GM18909 (cell line): ENCODE measurements around the gene SOAT2.
"Not testable (repeated sequence)": the region's sequence is repeated elsewhere in the genome, so short reads cannot be mapped to it uniquely, and the experiment has no call there.

Experiments
- ATAC-seq: cut with Tn5 transposase; IDR thresholded peaks from one replicate; pipeline ENCODE4 v1.9.1; 2021; ENCODE audit warnings: mild to moderate bottlenecking; ENCODE audit not compliant: unreplicated experiment, poor library complexity

SOAT2 gene

DNA sequence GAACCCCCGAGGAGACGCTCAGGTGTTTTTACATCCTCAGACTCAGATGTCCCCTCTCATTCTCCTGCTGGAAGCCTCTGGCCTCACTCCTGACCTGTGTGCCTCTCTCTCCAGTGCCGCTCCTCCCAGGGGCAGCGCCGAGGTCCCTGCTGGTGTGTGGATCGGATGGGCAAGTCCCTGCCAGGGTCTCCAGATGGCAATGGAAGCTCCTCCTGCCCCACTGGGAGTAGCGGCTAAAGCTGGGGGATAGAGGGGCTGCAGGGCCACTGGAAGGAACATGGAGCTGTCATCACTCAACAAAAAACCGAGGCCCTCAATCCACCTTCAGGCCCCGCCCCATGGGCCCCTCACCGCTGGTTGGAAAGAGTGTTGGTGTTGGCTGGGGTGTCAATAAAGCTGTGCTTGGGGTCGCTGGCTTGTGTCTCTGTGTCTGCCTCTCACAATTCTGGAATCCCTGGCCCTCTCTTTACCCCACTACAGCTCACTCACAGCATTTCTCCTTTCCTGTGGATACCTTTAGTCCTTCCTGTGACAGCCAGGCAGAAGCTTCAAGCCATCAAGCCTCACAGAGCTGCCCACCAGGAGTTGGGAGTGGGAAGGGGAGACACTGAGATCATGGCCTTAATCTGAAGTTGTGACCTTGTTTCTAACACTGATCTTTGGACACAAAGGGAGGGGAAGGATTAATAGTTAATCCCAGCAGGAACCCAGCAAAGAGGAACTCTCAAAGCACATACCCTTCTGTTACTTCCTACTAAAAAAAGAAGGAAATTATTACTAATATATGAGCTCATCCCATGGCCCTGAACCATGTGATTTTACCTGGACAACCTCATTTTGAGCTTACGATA, 1.1 kb upstream of the SOAT2 start:
- ATAC-seq = no peak

DNA sequence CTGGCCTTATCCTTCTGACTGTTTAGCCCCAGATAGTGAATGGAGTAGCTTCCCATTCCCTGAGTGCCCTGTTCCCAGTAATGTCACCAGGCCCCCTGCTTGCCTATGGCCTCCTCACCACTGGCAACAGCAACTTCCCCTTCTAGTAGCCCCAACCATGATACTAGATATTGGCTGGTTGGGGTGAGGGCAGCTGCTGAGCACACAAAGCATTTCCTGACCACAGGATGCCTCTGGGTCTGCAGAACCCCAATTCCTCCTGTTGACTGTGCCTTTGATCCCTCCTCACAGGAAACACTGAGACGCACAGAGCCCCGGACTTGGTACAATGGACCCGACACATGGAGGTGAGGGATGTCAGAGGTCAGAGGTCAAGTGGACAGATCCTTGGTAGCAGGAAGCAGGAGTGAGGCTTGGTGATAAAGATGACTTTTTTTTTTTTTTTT, 597 bp downstream of the SOAT2 start:
- ATAC-seq = no peak

DNA sequence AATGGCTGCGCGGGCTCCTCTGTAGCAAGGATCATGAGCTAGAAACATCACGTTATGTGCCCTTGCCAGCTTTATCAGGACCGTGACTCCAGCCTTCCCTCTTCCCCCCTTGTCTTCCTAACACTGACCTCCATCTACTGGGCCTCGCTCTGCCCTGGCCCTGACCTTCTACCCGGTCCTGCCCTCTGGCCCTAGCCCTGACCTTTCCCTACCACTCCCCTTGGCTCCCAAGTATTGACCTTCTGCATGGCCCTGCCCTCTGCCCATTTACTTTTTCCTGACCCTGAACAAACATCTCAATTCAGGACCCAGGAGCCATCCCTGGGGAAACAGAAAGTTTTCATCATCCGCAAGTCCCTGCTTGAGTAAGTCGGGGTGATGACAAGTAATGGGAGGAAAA, 2.0 kb downstream of the SOAT2 start:
- ATAC-seq = no peak

DNA sequence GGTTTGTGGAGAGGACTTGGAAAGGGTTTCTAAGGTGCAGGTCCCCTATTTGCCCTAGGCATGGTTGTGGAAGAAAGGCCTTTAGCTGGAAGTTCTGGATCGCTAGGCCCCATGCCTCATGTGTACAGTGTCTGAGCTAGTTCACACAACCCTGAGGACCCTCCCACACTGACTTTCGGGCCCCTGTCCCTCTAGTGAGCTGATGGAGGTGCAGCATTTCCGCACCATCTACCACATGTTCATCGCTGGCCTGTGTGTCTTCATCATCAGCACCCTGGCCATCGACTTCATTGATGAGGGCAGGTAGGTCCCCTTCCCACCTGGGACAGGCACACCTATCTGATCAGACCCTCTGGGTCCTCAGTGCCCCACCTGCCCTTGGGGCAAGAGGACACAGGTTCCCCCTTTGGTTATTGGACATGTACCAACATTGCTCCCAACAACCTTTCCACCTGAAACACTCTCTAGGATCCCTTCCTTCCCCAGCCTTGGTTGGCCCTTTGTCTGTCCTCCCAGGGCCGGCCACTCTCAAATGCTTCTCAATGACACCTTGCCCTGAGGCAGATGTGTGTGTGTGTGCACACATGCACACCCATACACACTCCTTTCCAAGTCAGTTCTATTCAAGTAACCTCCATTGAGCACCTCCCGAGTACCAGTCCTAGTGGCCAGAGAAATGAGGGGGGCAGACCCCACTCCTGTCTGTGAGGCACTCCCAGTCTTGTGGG, 2.6 kb downstream of the SOAT2 start:
- no peak for ATAC-seq

DNA sequence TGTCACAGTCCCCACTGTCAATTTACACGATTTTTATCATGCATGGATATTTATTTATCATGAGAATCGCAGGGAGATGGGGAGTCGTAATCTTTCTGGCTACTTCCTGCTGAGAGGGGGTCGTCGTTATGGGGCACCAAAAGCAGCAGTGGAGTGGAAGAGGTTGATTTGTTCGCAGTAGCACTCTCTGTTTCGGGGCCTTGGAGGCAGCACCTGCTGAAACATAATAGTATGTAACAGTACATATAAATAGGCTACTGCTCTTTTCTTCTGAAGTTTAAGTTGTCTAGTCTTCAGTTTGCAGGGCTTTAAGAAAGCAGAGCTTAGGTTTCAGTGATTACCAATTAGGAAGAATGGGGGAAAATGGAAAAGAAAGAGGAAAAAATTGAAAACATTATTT, 3.8 kb downstream of the SOAT2 start:
- no peak for ATAC-seq

DNA sequence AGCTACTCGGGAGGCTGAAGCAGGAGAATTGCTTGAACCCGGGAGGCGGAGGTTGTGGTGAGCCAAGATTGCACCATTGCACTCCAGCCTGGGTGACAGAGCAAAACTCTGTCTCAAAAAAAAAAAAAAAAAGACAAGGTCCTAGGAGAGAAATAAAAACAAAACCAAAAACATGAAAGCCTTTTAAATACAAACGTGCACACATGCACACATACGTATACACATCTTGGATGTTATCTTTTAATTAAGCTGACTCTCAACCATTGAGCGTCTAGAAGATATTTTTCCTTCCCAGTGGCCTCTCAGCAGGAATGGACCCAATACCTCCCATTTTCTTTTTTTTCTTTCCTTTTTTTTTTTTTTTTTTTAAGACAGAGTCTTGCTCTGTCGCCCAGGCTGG, 9.1 kb downstream of the SOAT2 start:
- not testable (repeated sequence) for ATAC-seq

DNA sequence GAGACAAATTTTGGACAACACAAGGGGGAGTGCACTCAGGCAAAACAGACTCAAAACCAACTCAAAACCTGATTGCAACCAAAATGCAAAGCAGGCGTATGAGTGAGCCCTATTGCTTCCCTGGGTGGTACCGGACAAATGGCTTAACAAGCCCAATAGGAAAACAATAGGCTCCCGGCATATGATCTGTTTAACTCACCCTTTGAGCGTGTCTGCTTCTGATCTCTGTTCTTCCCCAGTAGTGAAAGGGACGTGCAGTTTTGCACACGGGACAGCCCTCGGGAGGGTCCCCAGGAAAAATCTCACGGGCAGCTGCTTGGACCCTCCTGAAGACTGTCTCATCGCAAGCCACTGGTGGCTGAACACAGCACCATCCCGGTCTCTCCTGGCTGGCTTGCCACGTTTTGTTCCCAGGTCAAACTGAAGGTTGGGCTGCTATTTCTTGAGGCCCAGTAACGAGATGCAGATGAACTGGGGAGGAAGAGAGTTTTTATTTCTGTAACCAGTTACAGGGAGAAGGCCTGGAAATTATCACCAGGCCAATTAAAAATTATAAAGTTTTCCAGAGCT, 9.9 kb downstream of the SOAT2 start:
- no peak for ATAC-seq

DNA sequence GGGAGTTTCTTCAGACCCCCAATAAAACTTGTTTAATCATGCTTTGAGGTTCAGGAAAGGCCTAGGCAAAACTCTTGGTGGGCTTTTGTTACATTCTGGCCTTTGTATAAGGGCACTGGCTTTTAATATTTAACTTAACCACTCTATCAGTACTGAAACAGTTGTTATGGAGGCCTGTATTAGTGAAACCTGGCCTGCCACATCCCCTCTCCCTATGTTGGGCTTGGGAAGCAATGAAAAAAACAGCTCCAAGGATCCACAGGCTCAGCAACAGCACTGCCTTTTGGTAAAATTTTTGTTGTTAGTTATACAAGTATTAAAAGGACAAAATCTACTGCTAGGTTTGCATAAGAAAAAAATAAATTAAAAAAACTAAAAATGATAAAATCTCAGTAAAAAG, 10.7 kb downstream of the SOAT2 start:
- no peak for ATAC-seq

DNA sequence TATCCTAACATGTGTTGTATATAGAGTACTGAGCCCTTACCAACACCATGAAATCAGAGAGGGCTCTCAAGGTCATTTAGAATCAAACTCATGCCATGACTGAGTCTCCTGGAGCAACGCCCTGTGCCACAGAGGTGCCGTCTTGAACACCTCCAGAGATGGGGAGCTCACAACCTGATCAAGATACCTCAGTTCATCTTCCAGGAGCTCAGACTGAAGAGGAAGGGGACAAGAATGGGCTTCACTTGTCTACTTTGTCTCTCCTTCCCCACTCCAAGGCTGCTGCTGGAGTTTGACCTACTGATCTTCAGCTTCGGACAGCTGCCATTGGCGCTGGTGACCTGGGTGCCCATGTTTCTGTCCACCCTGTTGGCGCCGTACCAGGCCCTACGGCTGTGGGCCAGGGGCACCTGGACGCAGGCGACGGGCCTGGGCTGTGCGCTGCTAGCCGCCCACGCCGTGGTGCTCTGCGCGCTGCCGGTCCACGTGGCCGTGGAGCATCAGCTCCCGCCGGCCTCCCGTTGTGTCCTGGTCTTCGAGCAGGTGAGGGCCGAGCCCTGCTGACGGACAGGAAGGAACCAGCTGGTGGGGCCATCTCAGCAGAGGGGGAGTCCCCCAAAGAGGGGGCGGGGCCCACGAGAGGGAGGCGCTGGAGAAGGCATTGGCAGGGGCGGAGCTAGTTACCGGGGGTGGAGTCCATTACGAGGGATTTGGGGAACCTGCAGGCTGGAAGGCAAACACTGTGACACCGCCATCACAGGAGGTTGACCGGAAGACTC, 12.0 kb downstream of the SOAT2 start:
- ATAC-seq = no peak

DNA sequence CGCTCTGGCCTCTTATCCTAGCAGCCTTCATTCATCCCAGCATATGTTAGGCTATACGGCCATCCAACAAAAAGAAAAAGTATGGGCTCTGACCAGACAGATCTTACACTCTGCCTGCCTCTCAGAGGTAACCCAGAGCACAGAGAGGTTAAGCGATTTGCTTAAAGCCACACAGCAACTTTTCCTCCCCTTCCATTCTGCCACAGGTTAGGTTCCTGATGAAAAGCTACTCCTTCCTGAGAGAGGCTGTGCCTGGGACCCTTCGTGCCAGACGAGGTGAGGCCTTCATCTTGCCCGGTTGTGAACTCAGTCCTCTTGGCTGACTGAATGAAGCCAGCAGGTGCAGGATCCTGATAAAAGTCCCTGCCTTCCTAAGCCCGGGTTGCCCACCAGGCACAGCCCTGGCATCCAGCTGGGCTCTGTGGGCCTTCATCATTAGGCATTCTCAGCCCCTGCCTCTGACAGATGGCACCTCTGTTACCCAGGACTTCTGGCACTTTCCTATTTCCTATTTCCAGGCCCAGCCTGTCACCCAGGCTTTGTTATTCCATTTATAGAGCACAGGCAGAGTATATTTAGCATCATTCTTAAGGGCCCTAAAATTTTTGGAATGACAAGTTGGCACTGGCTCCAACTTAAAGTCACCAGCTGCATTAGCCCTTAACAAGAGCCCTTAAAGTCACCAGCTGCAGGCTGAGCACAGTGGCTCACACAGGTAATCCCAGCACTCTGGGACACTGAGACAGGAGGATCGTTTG, 12.8 kb downstream of the SOAT2 start:
- ATAC-seq = no peak

DNA sequence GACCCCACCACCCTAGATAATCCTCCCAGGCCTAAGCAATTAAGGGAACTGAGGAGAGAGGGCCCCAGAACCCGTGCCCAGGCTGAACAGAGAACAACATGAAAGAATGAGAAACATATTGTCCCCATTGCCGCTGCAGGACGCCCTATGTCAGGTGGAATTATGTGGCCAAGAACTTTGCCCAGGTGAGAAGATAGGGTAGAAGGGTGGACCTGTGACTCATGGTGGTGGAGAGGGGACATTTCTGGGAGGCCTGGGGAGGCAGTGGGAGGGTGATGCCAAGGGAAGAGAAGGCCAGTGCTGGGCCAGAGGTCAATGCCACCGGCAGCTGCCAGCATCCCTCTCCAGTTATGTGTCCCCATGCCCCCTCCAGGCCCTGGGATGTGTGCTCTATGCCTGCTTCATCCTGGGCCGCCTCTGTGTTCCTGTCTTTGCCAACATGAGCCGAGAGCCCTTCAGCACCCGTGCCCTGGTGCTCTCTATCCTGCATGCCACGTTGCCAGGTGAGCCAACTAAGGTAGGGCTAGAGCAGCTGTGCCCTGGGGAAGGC, 15.5 kb downstream of the SOAT2 start:
- no peak for ATAC-seq

DNA sequence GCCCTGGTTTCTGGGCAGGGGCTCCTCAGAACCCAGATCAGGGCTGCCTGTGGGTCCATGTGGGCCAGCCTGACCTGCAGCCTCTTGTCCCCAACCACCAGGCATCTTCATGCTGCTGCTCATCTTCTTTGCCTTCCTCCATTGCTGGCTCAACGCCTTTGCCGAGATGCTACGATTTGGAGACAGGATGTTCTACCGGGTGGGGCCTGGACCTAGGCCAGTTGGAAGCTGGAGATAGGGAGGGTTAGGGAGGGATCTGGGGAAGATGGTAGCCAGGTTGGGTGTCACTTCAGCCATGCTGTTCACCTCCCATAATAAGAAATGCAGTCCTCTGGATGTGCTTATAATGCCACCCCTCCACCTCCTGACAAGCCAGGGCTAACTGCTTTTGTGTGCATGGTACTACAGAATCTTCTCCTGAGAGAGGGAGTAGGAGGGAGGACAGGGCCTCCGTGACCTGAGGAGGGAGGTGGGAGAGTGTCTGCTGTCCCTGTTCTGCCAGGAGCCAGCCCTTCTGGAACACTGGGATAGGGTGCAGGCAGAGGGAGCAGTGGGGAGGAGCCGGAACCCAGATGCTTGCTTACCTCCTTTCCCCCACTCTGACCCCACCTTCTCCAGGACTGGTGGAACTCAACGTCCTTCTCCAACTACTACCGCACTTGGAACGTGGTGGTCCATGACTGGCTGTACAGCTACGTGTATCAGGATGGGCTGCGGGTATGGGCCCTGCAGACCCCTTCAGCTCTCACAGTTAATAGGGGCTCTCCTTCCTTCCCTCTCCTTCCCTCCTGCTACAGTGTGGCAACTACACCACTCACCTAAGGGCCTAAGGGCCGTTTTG, 17.6 kb downstream of the SOAT2 start:
- ATAC-seq = no peak

DNA sequence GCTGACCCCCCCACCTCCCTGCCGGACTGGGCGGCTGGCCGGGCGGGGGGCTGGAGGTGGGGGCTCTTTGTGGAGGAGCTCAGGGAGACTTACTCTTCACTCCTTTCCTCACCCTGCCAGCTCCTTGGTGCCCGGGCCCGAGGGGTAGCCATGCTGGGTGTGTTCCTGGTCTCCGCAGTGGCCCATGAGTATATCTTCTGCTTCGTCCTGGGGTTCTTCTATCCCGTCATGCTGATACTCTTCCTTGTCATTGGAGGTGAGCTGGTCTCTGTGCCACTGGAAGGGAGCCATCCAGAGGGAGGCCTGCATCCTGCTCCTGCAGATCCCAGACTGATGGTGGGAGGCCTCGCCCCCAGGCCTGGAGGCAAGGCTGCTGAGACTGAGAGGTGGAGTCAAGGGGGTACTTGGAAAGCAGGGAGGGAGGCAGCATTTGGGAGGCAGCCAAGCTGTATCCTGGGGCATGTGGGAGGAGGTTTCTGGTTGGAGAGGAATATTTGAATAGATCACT, 19.7 kb downstream of the SOAT2 start:
- no peak for ATAC-seq

DNA sequence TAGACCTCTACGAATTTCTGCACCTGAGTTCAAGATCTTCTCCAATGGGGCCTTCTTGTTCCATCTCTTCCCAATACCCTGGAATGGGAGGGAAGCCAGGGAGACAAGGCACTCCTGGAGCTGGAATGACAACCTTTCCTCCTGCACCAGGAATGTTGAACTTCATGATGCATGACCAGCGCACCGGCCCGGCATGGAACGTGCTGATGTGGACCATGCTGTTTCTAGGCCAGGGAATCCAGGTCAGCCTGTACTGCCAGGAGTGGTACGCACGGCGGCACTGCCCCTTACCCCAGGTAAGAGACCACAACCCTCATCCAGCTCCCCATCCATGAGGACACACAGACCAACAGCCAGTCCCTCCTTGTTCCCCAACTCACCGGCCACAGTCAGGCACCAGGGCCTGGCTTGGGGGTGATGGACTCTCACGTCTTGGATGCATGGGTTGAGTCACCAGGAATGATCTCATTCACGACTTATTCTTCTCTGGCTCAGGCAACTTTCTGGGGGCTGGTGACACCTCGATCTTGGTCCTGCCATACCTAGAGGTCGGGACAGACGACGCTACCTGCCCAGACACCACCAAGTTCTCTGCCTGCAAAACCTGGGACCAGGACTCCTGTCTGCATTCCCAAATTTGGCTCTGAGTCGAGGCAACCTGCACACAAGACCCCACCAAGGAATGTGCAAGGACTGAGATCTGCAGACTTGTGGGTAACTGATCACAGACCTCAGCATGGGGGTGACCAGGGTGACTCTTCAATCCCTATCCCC, 20.5 kb downstream of the SOAT2 start:
- no peak for ATAC-seq

DNA sequence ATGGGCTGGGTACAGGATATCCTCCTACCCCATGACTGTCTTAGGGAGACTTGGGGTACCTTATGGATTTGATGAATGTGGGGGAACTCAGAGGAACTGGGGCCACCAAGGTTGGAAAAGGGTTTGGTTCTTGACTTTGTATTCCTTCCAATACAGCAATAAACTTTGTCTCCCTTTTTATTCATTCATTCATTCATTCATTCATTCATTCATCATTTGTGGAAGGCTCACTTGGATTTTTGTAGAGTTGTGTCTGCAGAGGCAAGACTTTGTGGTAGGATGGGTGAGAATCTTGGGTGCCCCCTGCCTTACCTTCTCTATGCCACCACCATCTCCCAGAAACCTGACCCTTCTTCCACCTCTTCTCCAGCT, 21.1 kb downstream of the SOAT2 start:
- ATAC-seq = no peak

DNA sequence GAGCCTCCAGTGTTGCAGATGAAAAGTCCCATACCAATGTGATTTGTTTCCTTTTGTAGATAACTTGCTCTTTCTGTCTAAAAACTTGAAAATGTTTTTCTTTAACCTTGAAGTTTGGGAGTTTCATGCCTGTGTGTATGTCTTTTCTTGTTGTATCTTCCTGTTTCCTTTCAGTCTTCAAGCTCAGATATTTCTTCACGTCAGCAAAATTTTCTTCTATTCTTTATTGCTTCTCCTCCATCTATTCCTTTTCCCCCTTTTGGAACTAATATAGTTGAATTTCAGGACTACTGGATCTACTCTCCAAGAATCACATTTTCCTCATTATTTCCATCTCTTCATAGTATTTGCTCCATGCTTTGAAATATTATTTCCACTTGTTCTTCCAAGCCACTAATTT, 23.9 kb downstream of the SOAT2 start:
- ATAC-seq = no peak

DNA sequence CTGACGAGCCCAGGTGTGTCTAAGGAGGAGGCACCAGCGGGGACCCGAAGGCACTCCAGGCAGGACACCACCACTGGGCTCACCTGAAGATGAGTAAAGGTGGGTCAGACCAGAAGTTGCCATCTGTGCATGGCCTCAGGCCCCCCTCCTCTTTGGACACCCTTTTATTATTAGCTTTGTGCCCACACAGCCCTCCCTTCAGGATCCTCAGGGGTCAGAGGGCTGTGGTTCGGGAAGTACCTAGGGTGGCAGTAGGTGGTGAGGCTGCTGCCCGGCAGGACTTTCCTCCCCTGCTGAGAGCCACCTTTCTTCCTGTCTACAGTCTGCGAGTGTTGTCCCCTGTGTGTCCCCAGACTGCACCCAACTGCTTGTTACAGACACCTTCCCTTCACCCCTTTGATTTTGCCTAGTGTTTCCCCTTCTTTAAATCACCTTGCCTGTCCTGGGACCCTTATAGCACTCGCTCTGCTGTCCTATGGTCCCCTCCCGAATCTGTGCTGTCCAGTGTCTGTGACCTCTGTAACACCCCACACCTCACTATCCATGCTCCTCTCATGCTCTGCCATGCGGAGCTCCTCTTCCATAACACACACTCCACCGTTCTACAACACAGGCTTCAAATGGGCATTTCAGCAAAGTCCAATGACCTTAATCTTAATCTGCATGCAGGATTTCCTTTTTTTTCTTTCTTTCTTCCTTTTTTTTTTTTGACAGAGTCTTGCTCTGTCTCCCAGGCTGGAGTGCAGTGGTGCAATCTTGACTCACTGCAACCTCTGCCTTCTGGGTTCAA, 25.7 kb downstream of the SOAT2 start:
- ATAC-seq = no peak
